GM21381 (cell line): ENCODE measurements around the gene RND2.
"Not testable (repeated sequence)": the region's sequence is repeated elsewhere in the genome, so short reads cannot be mapped to it uniquely, and the experiment has no call there.

Experiments
- ATAC-seq: cut with Tn5 transposase; IDR thresholded peaks from one replicate; pipeline ENCODE4 v1.9.1; 2021; ENCODE audit warnings: mild to moderate bottlenecking, moderate library complexity; ENCODE audit not compliant: unreplicated experiment

RND2 gene

GRCh38 chr17:43025766-43026537 is 921 bp downstream of the RND2 start:
- no peak for ATAC-seq

GRCh38 chr17:43026595-43026994 is 1.6 kb downstream of the RND2 start:
- ATAC-seq = no peak

- no peak for ATAC-seq
These were observed 2.3 kb downstream of the RND2 start for GRCh38 chr17:43027091-43028032.

GRCh38 chr17:43028221-43028861 is 3.3 kb downstream of the RND2 start:
- no peak for ATAC-seq

GRCh38 chr17:43030137-43030767 is 5.2 kb downstream of the RND2 start:
- ATAC-seq = no peak

- no peak for ATAC-seq
These were observed 6.6 kb downstream of the RND2 start for GRCh38 chr17:43031666-43032065.

- no peak for ATAC-seq
These were observed 9.2 kb downstream of the RND2 start for GRCh38 chr17:43033948-43034881.

- no peak for ATAC-seq
These were observed 9.9 kb downstream of the RND2 start for GRCh38 chr17:43034894-43035293.

GRCh38 chr17:43039646-43040045 is 14.6 kb downstream of the RND2 start:
- ATAC-seq = no peak

GRCh38 chr17:43040655-43041054 is 15.6 kb downstream of the RND2 start:
- ATAC-seq = no peak

- ATAC-seq = no peak
These were observed 17.1 kb downstream of the RND2 start for GRCh38 chr17:43042025-43042628.

GRCh38 chr17:43043307-43043706 is 18.3 kb downstream of the RND2 start:
- ATAC-seq = no peak

- ATAC-seq = no peak
These were observed 19.0 kb downstream of the RND2 start for GRCh38 chr17:43044024-43044423.

GRCh38 chr17:43051969-43052368 is 26.9 kb downstream of the RND2 start:
- ATAC-seq = no peak

GRCh38 chr17:43053008-43053407 is 28.0 kb downstream of the RND2 start:
- not testable (repeated sequence) for ATAC-seq

GRCh38 chr17:43056051-43056450 is 31.0 kb downstream of the RND2 start:
- ATAC-seq = no peak

GRCh38 chr17:43062984-43063638 is 38.1 kb downstream of the RND2 start:
- ATAC-seq = no peak

- ATAC-seq = no peak
These were observed 43.7 kb downstream of the RND2 start for GRCh38 chr17:43068570-43069367.
